DND-41 (cell line): ENCODE data around the gene GTF2E1.
"Not testable (repeated sequence)": the region's sequence is repeated elsewhere in the genome, so short reads cannot be mapped to it uniquely, and the experiment has no call there.

Source experiments
- ATAC-seq: fragments of 200-7000 bp; cut with Tn5 transposase; 3 replicates; pipeline ENCODE4 v1.9.1; 2021; ENCODE audit warnings: low read depth; ENCODE audit not compliant: insufficient read depth
- DNase-seq: peaks from one replicate; pipeline ENCODE4 v3.0.0-alpha.2; 2020
- H2AFZ ChIP-seq: 2 replicates; pipeline ENCODE4 v1.6.0; 2012; ENCODE audit warnings: low read depth, low read length
- H3K27ac ChIP-seq: 2 replicates; pipeline ENCODE4 v1.5.1; 2012; ENCODE audit warnings: low read length, inconsistent platforms
- H3K27me3 ChIP-seq: fragments of 200-600 bp; sonication (generic); 2 replicates; pipeline ENCODE4 v1.6.0; 2012; ENCODE audit warnings: low read length, mild to moderate bottlenecking, inconsistent platforms; ENCODE audit not compliant: insufficient read depth, poor library complexity
- H3K36me3 ChIP-seq: 2 replicates; pipeline ENCODE4 v1.5.1; 2012; ENCODE audit warnings: low read length, inconsistent platforms; ENCODE audit not compliant: insufficient read depth
- H3K4me1 ChIP-seq: 2 replicates; pipeline ENCODE4 v1.5.1; 2012; ENCODE audit warnings: mild to moderate bottlenecking, low read length; ENCODE audit not compliant: insufficient read depth
- H3K4me2 ChIP-seq: 2 replicates; pipeline ENCODE4 v1.6.0; 2012; ENCODE audit warnings: mild to moderate bottlenecking, moderate library complexity, low read length, inconsistent platforms; ENCODE audit not compliant: insufficient read depth
- H3K4me3 ChIP-seq, 2 experiments: fragments of 200-600 bp in 1 of 2; shearing (Covaris generic) in 1 of 2; 2 replicates each; pipeline ENCODE4 v1.5.1; 2012 to 2016; ENCODE audit warnings: inconsistent platforms in 2 of 2, low read length in 2 of 2, mild to moderate bottlenecking in 2 of 2, low read depth in 1 of 2, moderate library complexity in 1 of 2
- H3K79me2 ChIP-seq: 2 replicates; pipeline ENCODE4 v1.6.0; 2012; ENCODE audit warnings: low read length, inconsistent platforms; ENCODE audit not compliant: insufficient read depth
- H3K9ac ChIP-seq: 2 replicates; pipeline ENCODE4 v1.6.0; 2012; ENCODE audit warnings: low read depth, mild to moderate bottlenecking, inconsistent platforms, low read length, moderate library complexity
- H3K9me3 ChIP-seq: 2 replicates; pipeline ENCODE4 v1.5.1; 2012; ENCODE audit warnings: low read length, moderate library complexity, mild to moderate bottlenecking, inconsistent platforms; ENCODE audit not compliant: insufficient read depth, severe bottlenecking
- H4K20me1 ChIP-seq: 2 replicates; pipeline ENCODE4 v1.6.0; 2012; ENCODE audit warnings: low read length; ENCODE audit not compliant: insufficient read depth
- CTCF ChIP-seq: IDR thresholded peaks from 2 replicates; pipeline ENCODE4 v1.5.1; 2012; ENCODE audit warnings: borderline replicate concordance, low read length, moderate library complexity, mild to moderate bottlenecking; ENCODE audit not compliant: poor library complexity, severe bottlenecking; ENCODE audit errors: extremely low read depth
- EZH2 ChIP-seq: IDR thresholded peaks from 3 replicates; pipeline ENCODE4 v1.6.1; 2012; ENCODE audit warnings: borderline replicate concordance, low read depth, mild to moderate bottlenecking, moderate library complexity, low read length, inconsistent platforms; ENCODE audit not compliant: severe bottlenecking

Gene GTF2E1

DNA sequence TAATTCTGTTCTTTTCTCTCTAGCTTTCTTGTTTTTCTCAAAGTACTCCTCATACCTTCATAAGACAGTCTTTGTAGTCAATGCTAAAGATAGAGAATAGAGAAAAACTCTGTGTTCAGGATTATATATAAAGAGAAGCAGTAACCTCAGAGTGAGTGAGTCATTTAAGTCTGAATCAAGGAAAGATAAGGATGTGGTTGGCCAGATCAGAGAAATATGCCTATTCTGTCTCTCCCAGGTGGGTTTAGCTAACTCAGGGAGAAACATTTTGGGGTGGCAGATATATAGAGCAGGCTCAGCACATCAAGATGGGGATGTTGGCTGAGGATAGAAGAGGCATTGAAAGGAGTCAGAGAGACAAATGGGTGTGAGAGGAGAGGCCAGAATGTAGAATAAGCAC, 31.4 kb downstream of the GTF2E1 start:
- no peak overlapping the region for H2AFZ ChIP-seq
- H3K9me3 ChIP-seq = no peaks in the 10 kb centered on the region
- TF ChIP-seq CTCF (no peak), EZH2 (no peak)
- H3K27ac ChIP-seq = no peak overlapping the region
- H4K20me1 ChIP-seq = peaks cover 3% of the 10 kb centered on the region; the same call in 1 of the 2 replicates
- no peak overlapping the region for H3K4me3 ChIP-seq
- no peaks in the 10 kb centered on the region for H3K27me3 ChIP-seq
- ATAC-seq (peak; percentile 64), DNase-seq (no peak)
- H3K79me2 ChIP-seq = peaks cover 9% of the 10 kb centered on the region; the same call in 1 of the 2 replicates
- H3K9ac ChIP-seq = no peak overlapping the region
- H3K4me1 ChIP-seq = no peaks in the 10 kb centered on the region
- no peak overlapping the region for H3K4me2 ChIP-seq
- peaks cover 53% of the 10 kb centered on the region for H3K36me3 ChIP-seq

DNA sequence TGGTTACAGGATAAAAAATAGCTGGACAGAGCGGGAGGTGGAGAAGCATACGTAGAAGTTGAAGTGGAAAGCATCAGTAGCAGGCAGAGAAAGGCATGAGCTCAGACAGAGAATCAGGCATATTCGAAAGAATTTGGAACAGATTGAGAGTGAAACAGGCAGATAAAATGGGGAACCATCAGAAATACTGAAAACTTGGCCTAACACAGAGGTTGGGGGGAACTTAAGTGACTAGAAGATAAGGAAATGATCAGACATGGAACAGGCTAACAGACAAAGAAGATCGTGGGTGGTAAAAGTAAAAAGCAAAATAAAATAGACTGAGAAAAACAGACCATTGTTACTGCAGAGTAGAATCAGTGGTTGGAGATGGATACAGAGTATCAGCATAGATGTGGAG, 32.9 kb downstream of the GTF2E1 start:
- Histone ChIP-seq H3K79me2 (no peaks in the 10 kb centered on the region), H3K27ac (no peak overlapping the region), H3K9me3 (no peaks in the 10 kb centered on the region), H3K27me3 (no peaks in the 10 kb centered on the region), H3K4me3 (no peak overlapping the region), H4K20me1 (no peaks in the 10 kb centered on the region; the same call in 1 of the 2 replicates), H2AFZ (no peak overlapping the region), H3K9ac (no peak overlapping the region), H3K4me2 (no peak overlapping the region), H3K4me1 (no peaks in the 10 kb centered on the region), H3K36me3 (peaks cover 64% of the 10 kb centered on the region)
- TF ChIP-seq EZH2 (no peak), CTCF (no peak)
- ATAC-seq = no peak
- DNase-seq = no peak

DNA sequence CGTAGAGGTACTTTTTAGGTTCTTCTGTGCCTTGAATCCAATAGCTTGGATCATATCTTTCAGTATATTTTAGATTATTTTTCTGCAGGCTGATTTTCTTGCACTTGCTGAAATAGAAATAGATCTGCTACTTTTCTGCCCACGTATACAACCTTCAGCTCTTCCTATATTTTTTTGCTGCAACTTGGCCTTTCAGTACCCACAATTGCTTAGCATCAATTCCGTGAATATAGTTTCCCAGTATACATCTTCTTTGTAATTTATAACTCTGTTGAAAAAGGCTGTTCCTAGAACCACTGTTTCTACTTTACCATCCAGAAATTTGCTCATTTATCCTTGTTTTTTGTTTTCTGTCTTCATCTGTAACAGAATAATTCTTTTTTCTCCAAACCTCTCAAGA, 36.2 kb downstream of the GTF2E1 start:
- H3K79me2 ChIP-seq = no peaks in the 10 kb centered on the region
- H3K4me2 ChIP-seq = no peak overlapping the region
- H3K4me1 ChIP-seq = no peaks in the 10 kb centered on the region
- ATAC-seq = no peak
- no peaks in the 10 kb centered on the region for H3K9me3 ChIP-seq
- H3K9ac ChIP-seq = no peak overlapping the region
- DNase-seq = no peak
- H3K27ac ChIP-seq = no peak overlapping the region
- H3K36me3 ChIP-seq = peaks cover 60% of the 10 kb centered on the region
- no peaks in the 10 kb centered on the region for H3K27me3 ChIP-seq
- no peak overlapping the region for H2AFZ ChIP-seq
- no peak overlapping the region for H3K4me3 ChIP-seq
- H4K20me1 ChIP-seq = no peaks in the 10 kb centered on the region
- TF ChIP-seq EZH2 = no peak
- TF ChIP-seq CTCF = no peak

DNA sequence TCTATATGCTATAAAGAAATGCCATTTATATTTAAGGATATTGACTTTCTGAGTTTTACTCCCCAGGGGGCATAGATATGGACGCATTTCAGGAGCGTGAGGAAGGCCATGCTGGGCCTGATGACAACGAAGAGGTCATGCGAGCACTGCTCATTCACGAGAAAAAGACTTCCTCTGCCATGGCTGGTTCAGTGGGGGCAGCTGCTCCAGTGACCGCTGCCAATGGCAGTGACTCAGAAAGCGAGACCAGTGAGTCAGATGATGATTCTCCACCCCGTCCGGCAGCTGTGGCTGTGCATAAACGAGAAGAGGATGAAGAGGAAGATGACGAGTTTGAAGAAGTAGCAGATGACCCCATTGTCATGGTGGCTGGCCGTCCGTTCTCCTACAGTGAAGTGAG, 38.4 kb downstream of the GTF2E1 start:
- H4K20me1 ChIP-seq = no peaks in the 10 kb centered on the region
- no peak for TF ChIP-seq CTCF
- TF ChIP-seq EZH2 = no peak
- DNase-seq = no peak
- H3K4me3 ChIP-seq = no peak overlapping the region
- peaks cover 50% of the 10 kb centered on the region for H3K36me3 ChIP-seq
- no peak overlapping the region for H3K4me2 ChIP-seq
- H3K27ac ChIP-seq = no peak overlapping the region
- no peaks in the 10 kb centered on the region for H3K27me3 ChIP-seq
- no peak overlapping the region for H2AFZ ChIP-seq
- no peaks in the 10 kb centered on the region for H3K79me2 ChIP-seq
- no peaks in the 10 kb centered on the region for H3K9me3 ChIP-seq
- H3K9ac ChIP-seq = no peak overlapping the region
- no peaks in the 10 kb centered on the region for H3K4me1 ChIP-seq
- ATAC-seq = no peak

GRCh38 chr3:120785832-120786231, 43.3 kb downstream of the GTF2E1 start:
- H3K79me2 ChIP-seq, H4K20me1 ChIP-seq, H3K27me3 ChIP-seq, H3K4me2 ChIP-seq, H3K4me1 ChIP-seq, H2AFZ ChIP-seq, H3K4me3 ChIP-seq, DNase-seq, H3K27ac ChIP-seq, H3K9me3 ChIP-seq, H3K9ac ChIP-seq, ATAC-seq: not testable (repeated sequence)
- peaks cover 22% of the 10 kb centered on the region for H3K36me3 ChIP-seq
